ENCODE results near the gene TANC1.

The TANC1 gene

GRCh38 chr2:159063677-159064076 lies 95.2 kb downstream of the TANC1 start:
- Mint-ChIP-seq H3K4me3 (no peak overlapping the region), H3K36me3 (ENCODE audit: low read depth) (peaks cover 21% of the 10 kb centered on the region), H3K27ac (peak overlapping the region; percentile 91 to 97 (median 96)), H3K27me3 (ENCODE audit: low read depth) (no peaks in the 10 kb centered on the region), H3K4me1 (peaks cover 58% of the 10 kb centered on the region), H3K9me3 (no peaks in the 10 kb centered on the region)
- TF ChIP-seq CTCF (IDR thresholded peaks at IDR 0.05; ENCODE audit: unreplicated experiment in 3 of 3): no peak

- Mint-ChIP-seq H3K27me3 (ENCODE audit: low read depth) (no peaks in the 10 kb centered on the region), H3K36me3 (ENCODE audit: low read depth) (peaks cover 21% of the 10 kb centered on the region), H3K4me3 (peak overlapping the region; percentile 5 to 23 (median 17)), H3K27ac (peak overlapping the region; percentile 91 to 97 (median 96)), H3K9me3 (no peaks in the 10 kb centered on the region), H3K4me1 (peaks cover 60% of the 10 kb centered on the region)
- no peak for TF ChIP-seq CTCF (IDR thresholded peaks at IDR 0.05; ENCODE audit: unreplicated experiment in 3 of 3)
These were observed 96.2 kb downstream of the TANC1 start for GRCh38 chr2:159064446-159065301.

- H3K4me3 Mint-ChIP-seq: peak overlapping the region; percentile 17 to 32 (median 23)
- peaks cover 56% of the 10 kb centered on the region for H3K4me1 Mint-ChIP-seq
- no peak for TF ChIP-seq CTCF (IDR thresholded peaks at IDR 0.05; ENCODE audit: unreplicated experiment in 3 of 3)
- peak overlapping the region; percentile 91 to 97 (median 96) for H3K27ac Mint-ChIP-seq
- peaks cover 23% of the 10 kb centered on the region for H3K36me3 Mint-ChIP-seq (ENCODE audit: low read depth)
- no peaks in the 10 kb centered on the region for H3K27me3 Mint-ChIP-seq (ENCODE audit: low read depth)
- no peaks in the 10 kb centered on the region for H3K9me3 Mint-ChIP-seq
These were observed 96.9 kb downstream of the TANC1 start for GRCh38 chr2:159065313-159065712.

- TF ChIP-seq CTCF (IDR thresholded peaks at IDR 0.05; ENCODE audit: unreplicated experiment in 3 of 3): no peak
- peaks cover 25% of the 10 kb centered on the region for H3K36me3 Mint-ChIP-seq (ENCODE audit: low read depth)
- peaks cover 56% of the 10 kb centered on the region for H3K4me1 Mint-ChIP-seq
- peak overlapping the region; percentile 91 to 97 (median 96) for H3K27ac Mint-ChIP-seq
- peak overlapping the region in 2 of 3 experiments; percentile 17 to 26 for H3K4me3 Mint-ChIP-seq
- H3K27me3 Mint-ChIP-seq (ENCODE audit: low read depth): no peaks in the 10 kb centered on the region
- no peaks in the 10 kb centered on the region for H3K9me3 Mint-ChIP-seq
These were observed 97.5 kb downstream of the TANC1 start for GRCh38 chr2:159065891-159066290.

GRCh38 chr2:159066541-159067156 lies 98.2 kb downstream of the TANC1 start:
- peaks cover 28% of the 10 kb centered on the region for H3K36me3 Mint-ChIP-seq (ENCODE audit: low read depth)
- no peaks in the 10 kb centered on the region for H3K9me3 Mint-ChIP-seq
- H3K4me3 Mint-ChIP-seq: peak overlapping the region in 1 of 3 experiments; percentile 9
- H3K27ac Mint-ChIP-seq: peak overlapping the region; percentile 91 to 97 (median 96)
- H3K27me3 Mint-ChIP-seq (ENCODE audit: low read depth): no peaks in the 10 kb centered on the region
- H3K4me1 Mint-ChIP-seq: peaks cover 56% of the 10 kb centered on the region
- TF ChIP-seq CTCF (IDR thresholded peaks at IDR 0.05; ENCODE audit: unreplicated experiment in 3 of 3): no peak
